Measurements from ENCODE around the gene GSTT4.
"Not testable (repeated sequence)": the region's sequence is repeated elsewhere in the genome, so short reads cannot be mapped to it uniquely, and the experiment has no call there.

The GSTT4 gene

DNA sequence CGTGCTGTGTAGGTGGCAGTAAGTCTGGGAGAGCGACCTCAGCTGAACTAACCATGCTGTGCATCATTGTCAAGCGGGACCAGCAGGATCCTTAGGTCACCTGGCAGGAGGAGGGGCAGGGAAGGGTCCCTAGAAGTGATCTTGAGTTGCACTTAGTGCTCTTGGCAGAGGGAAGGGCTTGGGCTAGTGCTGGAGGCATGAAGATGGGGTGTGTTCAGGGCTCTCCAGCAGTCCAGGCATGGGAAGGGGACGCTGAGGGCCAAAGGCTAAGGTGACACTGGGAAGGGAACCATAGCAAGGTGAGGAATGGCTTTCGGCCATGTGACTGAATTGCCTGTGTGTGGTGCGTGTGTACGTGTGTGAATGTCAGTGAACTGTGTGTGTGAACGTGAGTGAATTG lies 19.2 kb downstream of the GSTT4 start:
- not testable (repeated sequence) for DNase-seq

DNA sequence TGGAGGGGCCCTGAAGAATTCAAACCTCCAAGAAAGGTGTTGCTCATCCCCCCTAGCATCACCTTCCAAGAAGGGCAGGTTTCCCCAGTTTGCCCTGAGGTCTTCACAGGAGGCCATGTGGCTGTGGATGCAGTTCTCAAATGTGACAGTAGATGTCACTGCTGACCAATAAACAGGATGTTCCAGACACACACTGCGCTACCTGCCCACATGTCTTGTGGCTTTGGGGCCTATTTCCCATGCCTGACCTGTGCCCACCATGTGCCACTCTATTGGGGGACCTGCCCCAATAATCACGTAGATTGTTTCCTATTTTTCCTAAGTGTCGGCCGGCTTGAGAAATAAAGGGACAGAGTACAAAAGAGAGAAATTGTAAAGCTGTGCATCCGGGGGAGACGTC lies 20.8 kb downstream of the GSTT4 start:
- peak; percentile 3 to 46 for DNase-seq

DNA sequence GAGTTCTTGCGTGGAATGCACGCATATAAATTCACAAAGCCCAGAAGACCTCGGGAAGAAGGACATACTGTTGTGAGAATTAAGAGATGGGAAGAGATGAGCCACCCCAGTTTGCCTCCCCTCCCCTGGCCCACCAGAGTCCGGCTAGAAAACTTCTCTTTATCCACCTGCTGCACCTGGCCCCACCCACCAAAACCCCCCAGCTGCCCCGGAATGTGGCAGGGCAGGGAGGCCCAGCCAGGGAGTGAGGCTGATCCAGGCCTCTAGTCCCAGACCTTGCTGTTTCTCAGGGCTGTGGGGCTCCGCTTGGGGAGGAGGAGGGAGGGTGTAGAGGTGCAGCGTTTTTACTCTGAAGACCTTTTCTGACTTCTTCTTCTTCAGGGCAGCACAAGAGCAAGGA lies 24.7 kb downstream of the GSTT4 start:
- DNase-seq = not testable (repeated sequence)

DNA sequence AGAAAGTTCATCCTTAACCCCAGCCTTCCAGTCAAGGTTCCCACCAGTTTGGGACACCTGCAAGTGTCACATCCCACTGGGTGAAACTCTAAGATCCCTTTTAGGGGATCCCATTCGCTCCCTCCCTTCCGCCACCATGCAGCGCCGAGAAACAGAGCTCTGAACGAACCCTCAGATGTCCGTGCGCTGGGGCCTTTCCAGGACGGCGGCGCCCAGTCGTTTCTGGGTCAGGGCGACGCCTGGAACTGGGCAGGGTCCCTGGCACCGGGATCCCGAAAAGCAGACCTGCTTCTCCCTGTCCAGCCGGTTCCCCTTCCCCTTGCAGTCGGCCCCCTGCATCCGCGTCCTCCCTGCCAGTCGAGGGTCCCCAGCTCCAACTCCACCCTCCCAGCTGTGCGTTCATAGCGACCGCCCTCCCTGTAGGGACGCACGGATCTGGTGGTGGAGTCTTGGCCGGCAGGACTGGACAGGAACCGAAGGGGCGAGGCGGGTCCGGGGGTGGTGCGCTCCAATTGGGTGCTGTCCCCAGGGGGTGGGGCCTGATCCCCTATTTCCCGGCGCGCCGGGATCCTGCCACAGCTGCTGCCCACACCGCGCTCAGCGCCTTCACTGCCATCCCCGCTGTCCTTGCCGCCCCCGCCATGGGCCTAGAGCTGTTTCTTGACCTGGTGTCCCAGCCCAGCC lies 25.6 kb downstream of the GSTT4 start, which contains the start of gene GSTT2:
Gene GSTT2, plus strand, starts transcription at position 578 of the 684 bp plus-strand sequence.
- DNase-seq = not testable (repeated sequence)

DNA sequence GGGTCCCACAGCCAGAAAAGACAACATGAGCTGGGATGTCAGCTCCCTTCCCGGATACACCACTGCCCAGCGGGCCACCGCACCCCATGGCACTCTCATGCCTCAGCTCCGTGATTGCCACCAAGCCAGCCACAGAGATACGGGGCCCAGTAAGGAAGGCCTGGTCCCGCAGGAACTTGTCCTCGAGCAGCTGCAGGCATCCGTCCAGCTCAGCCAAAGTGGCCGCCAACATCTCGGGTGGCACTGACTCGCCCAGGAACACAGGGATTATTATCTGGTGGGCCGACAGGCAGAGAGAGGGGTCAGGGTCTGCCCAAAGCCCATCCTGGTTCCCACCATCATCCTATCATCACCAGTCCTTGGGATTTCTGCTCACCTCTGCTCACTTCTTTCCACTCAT lies 27.9 kb downstream of the GSTT4 start:
- DNase-seq = not testable (repeated sequence)

DNA sequence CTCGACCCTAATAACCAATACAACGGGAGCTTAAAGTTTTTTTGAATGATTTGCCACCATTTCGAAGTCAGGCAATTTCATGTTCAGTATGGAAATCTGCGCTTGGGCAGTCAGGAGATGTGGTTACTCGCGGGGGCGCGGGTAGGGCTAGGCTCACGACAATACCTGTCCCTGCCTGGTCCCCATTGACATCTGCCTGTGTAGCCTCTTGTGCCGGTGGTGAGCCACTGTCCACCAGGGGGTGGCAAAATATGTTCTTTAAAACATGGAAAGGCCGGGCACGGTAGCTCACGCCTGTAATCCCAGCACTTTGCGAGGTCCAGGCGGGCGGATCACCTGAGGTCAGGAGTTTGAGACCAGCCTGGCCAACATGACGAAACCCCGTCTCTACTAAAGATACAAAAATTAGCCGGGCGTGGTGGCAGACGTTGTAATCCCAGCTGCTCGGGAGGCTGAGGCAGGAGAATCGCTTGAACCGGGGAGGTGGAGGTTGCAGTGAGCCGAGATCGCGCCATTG lies 30.4 kb downstream of the GSTT4 start:
- not testable (repeated sequence) for DNase-seq

DNA sequence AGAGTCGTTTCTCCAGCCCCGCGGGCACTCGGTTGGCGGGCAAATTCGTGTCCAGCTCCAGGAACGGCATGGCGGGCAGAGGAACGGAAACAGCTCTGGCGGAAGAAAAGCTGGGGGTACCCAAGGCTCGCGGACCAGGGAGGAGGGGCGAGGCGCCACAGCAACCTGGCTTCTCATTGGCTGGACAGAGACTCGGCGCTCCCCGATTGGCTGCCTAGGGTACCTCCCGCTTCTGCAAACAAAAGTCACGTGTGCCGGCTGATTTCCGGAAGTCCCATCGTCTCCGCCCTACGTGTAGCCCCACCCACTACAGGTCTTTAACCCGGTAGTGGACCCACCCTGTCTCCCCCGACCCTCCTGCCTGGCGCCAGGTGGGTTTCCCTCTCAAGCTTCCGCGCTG lies 30.9 kb downstream of the GSTT4 start, which contains the start of gene DDT:
Gene DDT, minus strand, starts transcription at position 97 of the 400 bp plus-strand sequence. Its CDS starts 27 bp downstream, at position 70.
- DNase-seq = not testable (repeated sequence)

DNA sequence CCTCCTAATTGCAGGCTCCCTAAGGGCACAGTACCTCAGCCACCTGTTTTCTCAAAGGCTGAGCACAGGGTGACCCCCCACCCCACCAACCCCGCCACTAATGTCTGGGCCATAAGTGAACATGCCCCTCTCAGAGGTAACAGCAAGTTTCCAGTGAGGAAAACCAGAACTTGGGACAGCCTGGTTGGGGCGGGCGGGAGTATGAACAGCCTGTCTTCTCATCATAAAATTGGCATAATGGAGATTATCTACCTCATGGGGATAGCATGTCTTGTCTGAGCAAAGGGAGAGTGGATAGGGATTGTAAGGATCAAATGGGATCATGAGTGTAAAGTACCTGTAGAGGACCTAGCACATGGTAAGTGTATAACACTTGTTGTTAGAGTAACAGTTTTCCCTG lies 33.3 kb downstream of the GSTT4 start:
- DNase-seq = not testable (repeated sequence)

DNA sequence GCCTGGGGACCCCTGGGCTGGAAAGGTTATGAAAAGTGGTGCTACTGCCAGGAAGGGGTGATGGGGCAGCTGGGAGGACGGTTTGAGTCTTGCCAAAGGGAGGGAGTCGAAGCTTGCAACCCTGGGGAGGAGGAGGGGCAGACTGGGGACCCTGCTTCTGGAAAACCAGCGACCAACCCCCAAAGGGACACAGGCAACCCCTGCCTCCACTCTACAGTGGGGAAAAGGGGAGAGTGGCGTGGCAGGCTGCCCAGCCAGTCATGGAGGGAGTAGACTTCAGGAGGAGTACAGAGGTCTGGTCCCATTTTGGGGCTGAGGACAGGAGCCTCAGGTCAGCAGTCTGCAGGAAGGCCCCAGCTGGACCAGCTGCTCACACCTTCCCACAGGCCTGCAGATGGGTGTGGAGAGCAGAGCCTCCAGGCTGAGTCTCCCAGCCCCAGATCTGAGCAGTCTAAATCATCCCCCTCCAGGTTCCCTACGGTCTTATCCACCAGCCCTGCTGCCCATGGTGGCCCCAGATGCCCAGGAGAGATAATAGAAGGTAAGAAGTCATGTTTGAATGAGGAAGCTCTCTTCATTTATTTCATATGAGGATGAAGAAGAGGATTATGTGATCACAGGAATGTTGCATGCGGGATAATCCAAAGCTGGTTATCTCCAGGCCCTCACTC lies 34.3 kb downstream of the GSTT4 start:
- no peak for DNase-seq

DNA sequence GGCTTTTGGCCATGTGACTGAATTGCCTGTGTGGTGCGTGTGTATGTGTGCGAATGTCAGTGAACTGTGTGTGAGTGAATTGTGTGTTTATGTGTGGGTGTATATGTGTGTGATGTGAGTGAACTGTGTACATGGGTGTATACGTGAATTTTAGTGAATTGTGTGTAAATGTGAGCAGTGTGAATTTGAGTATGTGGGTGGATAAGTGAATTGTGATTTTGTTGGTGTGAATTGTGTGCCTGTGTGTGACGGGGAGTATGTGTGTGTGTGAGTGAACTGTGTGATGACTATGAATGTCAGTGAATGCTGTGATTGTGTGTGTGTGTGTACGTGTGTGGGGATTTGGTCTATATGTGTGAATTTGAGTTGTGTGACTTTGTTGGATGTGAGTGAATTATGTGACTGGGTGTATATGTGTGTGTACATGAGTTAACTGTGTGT lies 35.0 kb downstream of the GSTT4 start:
- DNase-seq = no peak

DNA sequence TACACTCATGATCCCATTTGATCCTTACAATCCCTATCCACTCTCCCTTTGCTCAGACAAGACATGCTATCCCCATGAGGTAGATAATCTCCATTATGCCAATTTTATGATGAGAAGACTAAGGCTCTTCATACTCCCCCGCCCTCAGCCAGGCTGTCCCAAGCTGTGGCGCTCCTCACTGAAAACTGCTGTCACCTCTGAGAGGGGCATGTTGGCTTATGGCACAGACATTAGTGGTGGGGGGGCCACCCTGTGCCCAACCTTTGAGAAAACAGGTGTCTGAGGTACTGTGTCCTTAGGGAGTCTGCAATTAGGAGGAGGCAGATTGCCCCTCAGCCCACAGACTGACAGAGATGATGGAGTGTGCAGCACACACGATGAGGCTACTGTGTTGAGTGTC lies 36.2 kb downstream of the GSTT4 start:
- DNase-seq = no peak

DNA sequence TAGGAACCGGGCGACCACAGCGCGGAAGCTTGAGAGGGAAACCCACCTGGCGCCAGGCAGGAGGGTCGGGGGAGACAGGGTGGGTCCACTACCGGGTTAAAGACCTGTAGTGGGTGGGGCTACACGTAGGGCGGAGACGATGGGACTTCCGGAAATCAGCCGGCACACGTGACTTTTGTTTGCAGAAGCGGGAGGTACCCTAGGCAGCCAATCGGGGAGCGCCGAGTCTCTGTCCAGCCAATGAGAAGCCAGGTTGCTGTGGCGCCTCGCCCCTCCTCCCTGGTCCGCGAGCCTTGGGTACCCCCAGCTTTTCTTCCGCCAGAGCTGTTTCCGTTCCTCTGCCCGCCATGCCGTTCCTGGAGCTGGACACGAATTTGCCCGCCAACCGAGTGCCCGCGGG lies 38.7 kb downstream of the GSTT4 start, which contains the start of gene DDTL:
Gene DDTL, plus strand, starts transcription at position 321 of the 400 bp plus-strand sequence. Its CDS starts 27 bp downstream, at position 348.
- not testable (repeated sequence) for DNase-seq

DNA sequence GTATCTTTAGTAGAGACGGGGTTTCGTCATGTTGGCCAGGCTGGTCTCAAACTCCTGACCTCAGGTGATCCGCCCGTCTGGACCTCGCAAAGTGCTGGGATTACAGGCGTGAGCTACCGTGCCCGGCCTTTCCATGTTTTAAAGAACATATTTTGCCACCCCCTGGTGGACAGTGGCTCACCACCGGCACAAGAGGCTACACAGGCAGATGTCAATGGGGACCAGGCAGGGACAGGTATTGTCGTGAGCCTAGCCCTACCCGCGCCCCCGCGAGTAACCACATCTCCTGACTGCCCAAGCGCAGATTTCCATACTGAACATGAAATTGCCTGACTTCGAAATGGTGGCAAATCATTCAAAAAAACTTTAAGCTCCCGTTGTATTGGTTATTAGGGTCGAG lies 39.2 kb downstream of the GSTT4 start:
- DNase-seq = not testable (repeated sequence)

DNA sequence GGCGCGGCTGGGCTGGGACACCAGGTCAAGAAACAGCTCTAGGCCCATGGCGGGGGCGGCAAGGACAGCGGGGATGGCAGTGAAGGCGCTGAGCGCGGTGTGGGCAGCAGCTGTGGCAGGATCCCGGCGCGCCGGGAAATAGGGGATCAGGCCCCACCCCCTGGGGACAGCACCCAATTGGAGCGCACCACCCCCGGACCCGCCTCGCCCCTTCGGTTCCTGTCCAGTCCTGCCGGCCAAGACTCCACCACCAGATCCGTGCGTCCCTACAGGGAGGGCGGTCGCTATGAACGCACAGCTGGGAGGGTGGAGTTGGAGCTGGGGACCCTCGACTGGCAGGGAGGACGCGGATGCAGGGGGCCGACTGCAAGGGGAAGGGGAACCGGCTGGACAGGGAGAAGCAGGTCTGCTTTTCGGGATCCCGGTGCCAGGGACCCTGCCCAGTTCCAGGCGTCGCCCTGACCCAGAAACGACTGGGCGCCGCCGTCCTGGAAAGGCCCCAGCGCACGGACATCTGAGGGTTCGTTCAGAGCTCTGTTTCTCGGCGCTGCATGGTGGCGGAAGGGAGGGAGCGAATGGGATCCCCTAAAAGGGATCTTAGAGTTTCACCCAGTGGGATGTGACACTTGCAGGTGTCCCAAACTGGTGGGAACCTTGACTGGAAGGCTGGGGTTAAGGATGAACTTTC lies 44.0 kb downstream of the GSTT4 start, which contains the start of gene GSTT2B:
Gene GSTT2B, minus strand, starts transcription at position 112 of the 688 bp plus-strand sequence. Its CDS starts 64 bp downstream, at position 48.
- DNase-seq = not testable (repeated sequence)

DNA sequence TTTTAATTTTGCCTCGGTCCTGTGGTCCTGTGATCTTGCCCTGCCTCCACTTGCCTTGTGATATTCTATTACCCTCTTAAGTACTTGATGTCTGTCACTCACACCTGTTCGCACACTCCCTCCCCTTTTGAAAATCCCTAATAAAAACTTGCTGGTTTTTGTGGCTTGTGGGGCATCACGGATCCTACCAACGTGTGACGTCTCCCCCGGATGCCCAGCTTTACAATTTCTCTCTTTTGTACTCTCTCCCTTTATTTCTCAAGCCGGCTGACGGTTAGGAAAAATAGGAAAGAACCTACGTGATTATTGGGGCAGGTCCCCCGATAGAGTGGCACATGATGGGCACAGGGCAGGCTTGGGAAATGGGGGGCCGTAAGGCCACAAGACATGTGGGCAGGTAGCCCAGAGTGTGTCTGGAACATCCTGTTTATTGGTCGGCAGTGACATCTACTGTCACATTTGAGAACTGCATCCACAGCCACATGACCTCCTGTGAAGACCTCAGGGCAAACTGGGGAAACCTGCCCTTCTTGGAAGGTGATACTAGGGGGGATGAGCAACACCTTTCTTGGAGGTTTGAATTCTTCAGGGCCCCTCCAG lies 48.9 kb downstream of the GSTT4 start:
- DNase-seq = peak; percentile 4 to 13

DNA sequence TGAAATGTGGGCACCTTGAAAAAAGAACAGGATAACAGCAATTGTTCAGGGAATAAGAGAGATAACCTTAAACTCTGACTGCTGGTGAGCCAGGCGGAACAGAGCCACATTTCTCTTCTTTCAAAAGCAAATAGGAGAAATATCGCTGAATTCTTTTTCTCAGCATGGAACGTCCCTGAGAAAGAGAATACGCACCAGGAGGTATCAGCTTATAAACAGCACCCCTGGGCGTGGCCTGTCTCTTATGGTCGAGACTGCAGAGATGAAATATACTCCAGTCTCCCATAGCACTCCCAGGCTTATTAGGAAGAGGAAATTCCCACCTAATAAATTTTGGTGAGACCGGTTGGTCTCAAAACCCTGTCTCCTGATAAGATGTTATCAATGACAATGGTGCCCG lies 49.4 kb downstream of the GSTT4 start:
- DNase-seq = not testable (repeated sequence)

DNA sequence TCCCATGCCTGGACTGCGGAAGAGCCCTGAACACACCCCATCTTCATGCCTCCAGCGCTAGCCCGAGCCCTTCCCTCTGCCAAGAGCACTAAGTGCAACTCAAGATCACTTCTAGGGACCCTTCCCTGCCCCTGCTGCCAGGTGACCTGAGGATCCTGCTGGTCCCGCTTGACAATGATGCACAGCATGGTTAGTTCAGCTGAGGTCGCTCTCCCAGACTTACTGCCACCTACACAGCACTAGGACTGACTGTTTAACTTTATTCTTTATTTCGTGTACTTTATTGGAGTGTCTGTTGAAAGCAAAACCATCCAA lies 50.3 kb downstream of the GSTT4 start:
- DNase-seq = not testable (repeated sequence)

DNA sequence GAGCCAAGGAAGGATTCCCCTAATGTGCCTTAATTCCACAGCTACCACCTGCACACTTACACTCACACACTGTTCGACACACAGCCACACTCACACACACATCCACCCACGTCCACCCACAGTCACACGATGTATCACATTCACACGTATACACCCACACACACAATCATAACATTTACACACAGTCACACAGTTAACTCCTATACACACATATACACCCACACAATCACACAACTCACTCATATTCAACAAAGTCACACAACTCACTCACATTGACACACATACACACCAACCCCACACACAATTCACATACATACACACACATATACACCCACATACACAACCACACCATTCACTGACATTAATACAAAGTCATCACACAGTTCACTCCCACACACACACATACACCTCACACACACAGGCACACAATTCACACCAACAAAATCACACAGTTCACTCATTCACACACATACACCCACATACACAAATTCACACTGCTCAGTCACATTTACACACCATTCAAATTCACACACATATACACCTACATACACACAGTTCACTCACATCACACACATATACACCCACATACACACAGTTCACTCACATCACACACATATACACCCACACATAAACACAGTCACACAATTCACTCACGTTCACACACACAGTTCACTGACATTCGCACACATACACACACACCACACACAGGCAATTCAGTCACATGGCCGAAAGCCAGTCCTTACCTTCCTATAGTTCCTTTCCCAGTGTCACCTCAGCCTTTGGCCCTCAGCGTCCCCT lies 50.9 kb downstream of the GSTT4 start:
- not testable (repeated sequence) for DNase-seq

DNA sequence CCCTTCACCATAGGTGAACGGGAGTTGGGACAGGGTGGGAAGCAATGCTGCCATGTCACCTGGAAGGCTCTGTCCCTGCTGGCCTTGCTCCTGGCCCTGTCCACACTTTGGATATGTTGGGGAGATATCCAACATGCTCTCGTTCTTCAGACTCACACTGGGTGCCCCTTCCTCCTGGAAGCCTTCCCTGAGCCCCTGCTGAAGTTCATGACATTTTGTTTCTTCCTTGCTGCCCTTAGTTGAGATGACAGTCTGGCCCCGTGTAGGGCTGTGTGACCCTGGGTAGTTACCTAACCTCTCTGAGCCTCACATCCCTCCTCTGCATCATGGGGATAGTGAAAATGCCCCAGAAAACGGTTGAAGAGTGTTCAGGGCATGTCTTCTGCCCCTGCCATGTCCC lies 51.8 kb downstream of the GSTT4 start:
- DNase-seq = not testable (repeated sequence)

DNA sequence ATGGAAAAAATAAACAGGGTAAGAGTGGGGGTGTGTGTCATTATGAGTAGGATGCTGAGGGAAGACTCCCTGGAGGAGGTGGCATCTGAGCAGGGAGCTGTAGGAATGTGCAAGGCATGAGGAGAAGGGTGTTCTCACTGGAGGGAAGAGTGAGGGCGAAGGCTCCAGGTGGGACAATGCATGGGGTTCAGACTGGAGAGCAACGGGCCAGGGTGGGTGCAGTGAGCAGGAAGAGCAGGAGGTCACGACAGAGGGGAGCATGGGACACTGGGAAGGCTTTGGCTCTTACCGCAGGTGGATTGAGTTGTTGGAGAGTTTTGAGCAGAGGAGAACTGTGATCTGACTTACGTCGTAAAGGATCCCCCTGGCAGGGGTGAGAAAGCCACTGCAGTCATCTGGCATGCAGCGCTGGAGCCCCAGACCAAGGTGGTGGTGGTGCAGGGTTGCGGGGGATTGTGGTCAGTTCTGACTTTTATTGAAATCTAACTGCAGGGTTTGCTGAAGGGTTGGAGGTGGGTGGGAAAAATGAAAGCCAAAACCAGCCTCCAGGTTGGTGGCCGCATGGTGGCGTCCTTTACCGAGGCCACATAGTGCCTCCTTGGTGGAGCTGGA lies 52.4 kb downstream of the GSTT4 start:
- DNase-seq = not testable (repeated sequence)

DNA sequence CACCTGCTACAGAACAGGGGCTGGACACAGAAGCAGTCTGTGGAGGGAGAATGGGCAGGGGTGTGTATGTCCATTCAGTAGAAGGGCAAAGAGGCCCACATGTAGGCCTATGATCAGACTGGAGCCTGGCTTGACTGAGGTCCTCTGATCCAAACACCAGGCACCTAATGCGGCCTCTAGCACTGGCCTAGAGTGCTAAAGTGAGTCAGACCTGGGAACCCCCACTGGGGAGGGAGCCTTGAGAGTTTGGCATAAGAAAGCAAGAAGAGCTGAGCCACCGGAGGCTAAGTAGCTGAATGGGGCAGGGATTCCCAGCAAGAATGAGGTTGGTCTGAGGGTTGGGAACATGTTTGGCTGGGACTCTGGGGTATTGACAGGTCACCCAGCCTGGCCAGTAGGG lies 53.9 kb downstream of the GSTT4 start:
- DNase-seq = not testable (repeated sequence)

All from Kasumi-1 (cell line).